Measurements from ENCODE around the gene WFDC12.

- TF ChIP-seq, protein P1, sequence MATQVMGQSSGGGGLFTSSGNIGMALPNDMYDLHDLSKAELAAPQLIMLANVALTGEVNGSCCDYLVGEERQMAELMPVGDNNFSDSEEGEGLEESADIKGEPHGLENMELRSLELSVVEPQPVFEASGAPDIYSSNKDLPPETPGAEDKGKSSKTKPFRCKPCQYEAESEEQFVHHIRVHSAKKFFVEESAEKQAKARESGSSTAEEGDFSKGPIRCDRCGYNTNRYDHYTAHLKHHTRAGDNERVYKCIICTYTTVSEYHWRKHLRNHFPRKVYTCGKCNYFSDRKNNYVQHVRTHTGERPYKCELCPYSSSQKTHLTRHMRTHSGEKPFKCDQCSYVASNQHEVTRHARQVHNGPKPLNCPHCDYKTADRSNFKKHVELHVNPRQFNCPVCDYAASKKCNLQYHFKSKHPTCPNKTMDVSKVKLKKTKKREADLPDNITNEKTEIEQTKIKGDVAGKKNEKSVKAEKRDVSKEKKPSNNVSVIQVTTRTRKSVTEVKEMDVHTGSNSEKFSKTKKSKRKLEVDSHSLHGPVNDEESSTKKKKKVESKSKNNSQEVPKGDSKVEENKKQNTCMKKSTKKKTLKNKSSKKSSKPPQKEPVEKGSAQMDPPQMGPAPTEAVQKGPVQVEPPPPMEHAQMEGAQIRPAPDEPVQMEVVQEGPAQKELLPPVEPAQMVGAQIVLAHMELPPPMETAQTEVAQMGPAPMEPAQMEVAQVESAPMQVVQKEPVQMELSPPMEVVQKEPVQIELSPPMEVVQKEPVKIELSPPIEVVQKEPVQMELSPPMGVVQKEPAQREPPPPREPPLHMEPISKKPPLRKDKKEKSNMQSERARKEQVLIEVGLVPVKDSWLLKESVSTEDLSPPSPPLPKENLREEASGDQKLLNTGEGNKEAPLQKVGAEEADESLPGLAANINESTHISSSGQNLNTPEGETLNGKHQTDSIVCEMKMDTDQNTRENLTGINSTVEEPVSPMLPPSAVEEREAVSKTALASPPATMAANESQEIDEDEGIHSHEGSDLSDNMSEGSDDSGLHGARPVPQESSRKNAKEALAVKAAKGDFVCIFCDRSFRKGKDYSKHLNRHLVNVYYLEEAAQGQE (IDR thresholded peaks at IDR 0.05; ENCODE audit: insufficient read depth in 1 of 2, low read depth in 2 of 2, low read length in 2 of 2): no peak
- TF ChIP-seq SIN3A (IDR thresholded peaks at IDR 0.05; ENCODE audit: borderline replicate concordance, insufficient read depth, low read length): no peak
- no peak for TF ChIP-seq TAF1 (IDR thresholded peaks at IDR 0.05; ENCODE audit: borderline replicate concordance, insufficient read depth, low read length)
- no peak for TF ChIP-seq POLR2AphosphoS5 (IDR thresholded peaks at IDR 0.05; ENCODE audit: low read depth, low read length)
Measured at GRCh38 chr20:45153147-45153546, 28.9 kb upstream of the WFDC12 start.
